HepG2 (cell line): ENCODE data around the gene FIZ1.

Experiments
- CTCF ChIP-seq: sonication (generic); formaldehyde crosslinking; IDR thresholded peaks from 2 replicates; pipeline ENCODE4 v1.5.0; 2020; ENCODE audit warnings: mild to moderate bottlenecking, missing genetic modification reagents, moderate library complexity
- EZH2 ChIP-seq: conservative IDR thresholded peaks from 2 replicates; pipeline ENCODE4 v1.6.1; 2012; ENCODE audit warnings: mild to moderate bottlenecking, low read depth, low read length, moderate library complexity
- GATA4 ChIP-seq: sonication (generic); IDR thresholded peaks from 2 replicates; pipeline ENCODE4 v1.6.1; 2016; ENCODE audit warnings: antibody characterized with exemption, low read depth, borderline replicate concordance
- NFYC ChIP-seq: IDR thresholded peaks from 2 replicates; pipeline ENCODE4 v1.6.1; 2016; ENCODE audit warnings: missing genetic modification reagents, missing compliant biosample characterization
- POLR2A ChIP-seq, 2 experiments: IDR thresholded peaks; 2 replicates each; pipeline ENCODE4 v1.6.1; 2011; ENCODE audit warnings: low read depth in 2 of 2, low read length in 2 of 2, mild to moderate bottlenecking in 1 of 2, moderate library complexity in 1 of 2; ENCODE audit not compliant: insufficient read depth in 1 of 2
- POLR2AphosphoS5 ChIP-seq: IDR thresholded peaks from 2 replicates; pipeline ENCODE4 v1.6.1; 2012; ENCODE audit warnings: low read depth, low read length
- SMC3 ChIP-seq: IDR thresholded peaks from 2 replicates; pipeline ENCODE4 v1.6.1; 2011; ENCODE audit warnings: low read length, improper control_type of control experiment
- SSRP1 ChIP-seq: IDR thresholded peaks from 2 replicates; pipeline ENCODE4 v1.6.1; 2016; ENCODE audit warnings: control low read depth
- ZBTB8A ChIP-seq: sonication (generic); formaldehyde crosslinking; IDR thresholded peaks from 2 replicates; pipeline ENCODE4 v1.4.0; 2020; ENCODE audit warnings: mild to moderate bottlenecking, low read depth, missing genetic modification reagents, borderline replicate concordance
- ZNF605 ChIP-seq: sonication (generic); formaldehyde crosslinking; IDR thresholded peaks from 2 replicates; pipeline ENCODE4 v1.8.0; 2022; ENCODE audit warnings: mild to moderate bottlenecking, missing genetic modification reagents
- TF ChIP-seq, protein P1 (sequence below), 2 experiments: sonication (generic) in 1 of 2; formaldehyde crosslinking in 1 of 2; IDR thresholded peaks; 2 replicates each; pipeline versions ENCODE4 v1.5.1 to v1.6.1; 2011 to 2020; ENCODE audit warnings: borderline replicate concordance in 1 of 2, low read depth in 1 of 2, low read length in 1 of 2, mild to moderate bottlenecking in 1 of 2, missing genetic modification reagents in 1 of 2, moderate library complexity in 1 of 2
- TF ChIP-seq, protein P2 (sequence below): sonication (generic); formaldehyde crosslinking; IDR thresholded peaks from 2 replicates; pipeline ENCODE4 v1.4.0; 2020; ENCODE audit warnings: missing genetic modification reagents

GRCh38 chr19:55635856-55636440 lies 36.6 kb upstream of the FIZ1 start:
- TF ChIP-seq SMC3 = no peak
- no peak for TF ChIP-seq NFYC (CRISPR knock-in tag)
- no peak for TF ChIP-seq CTCF (CRISPR knock-in tag)
- TF ChIP-seq, protein P1, sequence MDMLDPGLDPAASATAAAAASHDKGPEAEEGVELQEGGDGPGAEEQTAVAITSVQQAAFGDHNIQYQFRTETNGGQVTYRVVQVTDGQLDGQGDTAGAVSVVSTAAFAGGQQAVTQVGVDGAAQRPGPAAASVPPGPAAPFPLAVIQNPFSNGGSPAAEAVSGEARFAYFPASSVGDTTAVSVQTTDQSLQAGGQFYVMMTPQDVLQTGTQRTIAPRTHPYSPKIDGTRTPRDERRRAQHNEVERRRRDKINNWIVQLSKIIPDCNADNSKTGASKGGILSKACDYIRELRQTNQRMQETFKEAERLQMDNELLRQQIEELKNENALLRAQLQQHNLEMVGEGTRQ (IDR thresholded peaks at IDR 0.05; ENCODE audit: low read depth, low read length) = no peak
- TF ChIP-seq, protein P1 (CRISPR knock-in tag; IDR thresholded peaks at IDR 0.05; ENCODE audit: borderline replicate concordance) = no peak
- TF ChIP-seq, protein P2, sequence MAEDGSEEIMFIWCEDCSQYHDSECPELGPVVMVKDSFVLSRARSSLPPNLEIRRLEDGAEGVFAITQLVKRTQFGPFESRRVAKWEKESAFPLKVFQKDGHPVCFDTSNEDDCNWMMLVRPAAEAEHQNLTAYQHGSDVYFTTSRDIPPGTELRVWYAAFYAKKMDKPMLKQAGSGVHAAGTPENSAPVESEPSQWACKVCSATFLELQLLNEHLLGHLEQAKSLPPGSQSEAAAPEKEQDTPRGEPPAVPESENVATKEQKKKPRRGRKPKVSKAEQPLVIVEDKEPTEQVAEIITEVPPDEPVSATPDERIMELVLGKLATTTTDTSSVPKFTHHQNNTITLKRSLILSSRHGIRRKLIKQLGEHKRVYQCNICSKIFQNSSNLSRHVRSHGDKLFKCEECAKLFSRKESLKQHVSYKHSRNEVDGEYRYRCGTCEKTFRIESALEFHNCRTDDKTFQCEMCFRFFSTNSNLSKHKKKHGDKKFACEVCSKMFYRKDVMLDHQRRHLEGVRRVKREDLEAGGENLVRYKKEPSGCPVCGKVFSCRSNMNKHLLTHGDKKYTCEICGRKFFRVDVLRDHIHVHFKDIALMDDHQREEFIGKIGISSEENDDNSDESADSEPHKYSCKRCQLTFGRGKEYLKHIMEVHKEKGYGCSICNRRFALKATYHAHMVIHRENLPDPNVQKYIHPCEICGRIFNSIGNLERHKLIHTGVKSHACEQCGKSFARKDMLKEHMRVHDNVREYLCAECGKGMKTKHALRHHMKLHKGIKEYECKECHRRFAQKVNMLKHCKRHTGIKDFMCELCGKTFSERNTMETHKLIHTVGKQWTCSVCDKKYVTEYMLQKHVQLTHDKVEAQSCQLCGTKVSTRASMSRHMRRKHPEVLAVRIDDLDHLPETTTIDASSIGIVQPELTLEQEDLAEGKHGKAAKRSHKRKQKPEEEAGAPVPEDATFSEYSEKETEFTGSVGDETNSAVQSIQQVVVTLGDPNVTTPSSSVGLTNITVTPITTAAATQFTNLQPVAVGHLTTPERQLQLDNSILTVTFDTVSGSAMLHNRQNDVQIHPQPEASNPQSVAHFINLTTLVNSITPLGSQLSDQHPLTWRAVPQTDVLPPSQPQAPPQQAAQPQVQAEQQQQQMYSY = no peak
- no peak for TF ChIP-seq ZBTB8A (CRISPR knock-in tag)
- no peak for TF ChIP-seq GATA4
- no peak for TF ChIP-seq SSRP1 (CRISPR knock-in tag)
- TF ChIP-seq POLR2AphosphoS5 = no peak
- TF ChIP-seq ZNF605 (CRISPR knock-in tag) = no peak
- TF ChIP-seq POLR2A (IDR thresholded peaks at IDR 0.05; ENCODE audit: insufficient read depth in 1 of 2, low read depth in 2 of 2, low read length in 2 of 2) = no peak
- TF ChIP-seq EZH2 = no peak
